A549 (cell line): ENCODE measurements around the gene RASGRP1.

Source experiments
- CBX2 ChIP-seq: fragments of 200-600 bp; sonication (generic); IDR thresholded peaks from 2 replicates; pipeline ENCODE4 v1.6.1; 2016; ENCODE audit warnings: low read depth, mild to moderate bottlenecking, borderline replicate concordance
- CEBPB ChIP-seq, 2 experiments: fragments of >200 bp in 1 of 2; sonication (Bioruptor Twin) in 1 of 2; formaldehyde crosslinking in 1 of 2; IDR thresholded peaks; 2 replicates each; pipeline ENCODE4 v1.6.1; 2012 to 2016
- CTCF ChIP-seq: fragments of >200 bp; sonication (Bioruptor Twin); formaldehyde crosslinking; IDR thresholded peaks from 3 replicates; pipeline ENCODE4 v1.5.1; 2016
- ELK1 ChIP-seq: fragments of 150-350 bp; IDR thresholded peaks from 2 replicates; pipeline ENCODE4 v1.6.1; 2014; ENCODE audit warnings: low read depth, mild to moderate bottlenecking, low read length
- MAFK ChIP-seq: fragments of 450-650 bp; IDR thresholded peaks from 2 replicates; pipeline ENCODE4 v1.6.1; 2014; ENCODE audit not compliant: partially characterized antibody
- MAX ChIP-seq: IDR thresholded peaks from 2 replicates; pipeline ENCODE4 v1.6.1; 2012
- MYC ChIP-seq: IDR thresholded peaks from 2 replicates; pipeline ENCODE4 v1.6.1; 2012; ENCODE audit warnings: mild to moderate bottlenecking, inconsistent platforms, low read length, improper control_type of control experiment, borderline replicate concordance
- NFE2L2 ChIP-seq: fragments of 150-350 bp; conservative IDR thresholded peaks from 2 replicates; pipeline ENCODE4 v1.6.1; 2014; ENCODE audit warnings: low read length
- PBX3 ChIP-seq: IDR thresholded peaks from 2 replicates; pipeline ENCODE4 v1.6.1; 2012
- TF ChIP-seq, protein P1 (sequence below): fragments of 450-650 bp; IDR thresholded peaks from 2 replicates; pipeline ENCODE4 v1.6.1; 2014; ENCODE audit warnings: antibody characterized with exemption

DNA sequence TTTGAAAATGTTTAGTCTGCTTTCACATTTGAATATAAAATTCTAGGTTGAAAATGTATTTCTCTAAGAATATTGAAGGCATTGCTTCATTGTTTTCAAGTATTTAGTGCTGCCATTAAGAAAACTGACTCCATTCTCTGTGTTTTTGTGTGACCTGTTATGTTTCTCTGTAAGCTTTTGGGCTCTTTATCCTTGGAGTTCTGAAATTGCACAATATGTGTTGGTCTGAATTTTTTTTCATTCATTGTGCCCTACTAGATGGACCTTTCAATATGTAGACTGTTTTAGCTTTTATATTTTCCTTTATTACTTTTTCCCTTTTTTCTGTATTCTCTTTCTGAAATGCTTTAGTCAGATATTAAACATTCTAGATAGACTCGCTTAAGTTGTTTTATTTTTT, 88.5 kb downstream of the RASGRP1 start:
- TF ChIP-seq CTCF (no peak), MYC (no peak), NFE2L2 (no peak), ELK1 (no peak), MAFK (no peak), CEBPB (IDR thresholded peaks at IDR 0.05) (no peak), MAX (no peak), PBX3 (no peak), CBX2 (no peak)
- TF ChIP-seq, protein P1, sequence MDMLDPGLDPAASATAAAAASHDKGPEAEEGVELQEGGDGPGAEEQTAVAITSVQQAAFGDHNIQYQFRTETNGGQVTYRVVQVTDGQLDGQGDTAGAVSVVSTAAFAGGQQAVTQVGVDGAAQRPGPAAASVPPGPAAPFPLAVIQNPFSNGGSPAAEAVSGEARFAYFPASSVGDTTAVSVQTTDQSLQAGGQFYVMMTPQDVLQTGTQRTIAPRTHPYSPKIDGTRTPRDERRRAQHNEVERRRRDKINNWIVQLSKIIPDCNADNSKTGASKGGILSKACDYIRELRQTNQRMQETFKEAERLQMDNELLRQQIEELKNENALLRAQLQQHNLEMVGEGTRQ: no peak
